Measurements from ENCODE around the gene TTN.
A peak's percentile ranks its signal among the peaks of the same experiment; 100 is the strongest.

Gene TTN

GRCh38 chr2:178800510-178800909, 6.7 kb downstream of the TTN start:
- DNase-seq (ENCODE audit: low read depth) = no peak
- H3K4me3 ChIP-seq (ENCODE audit: low read length) = no peak overlapping the region
- no peak for TF ChIP-seq CTCF (conservative IDR thresholded peaks at IDR 0.05; ENCODE audit: low read depth, low read length)

GRCh38 chr2:178799305-178799704, 7.9 kb downstream of the TTN start:
- no peak for DNase-seq (ENCODE audit: low read depth)
- TF ChIP-seq CTCF (conservative IDR thresholded peaks at IDR 0.05; ENCODE audit: low read depth, low read length) = no peak
- H3K4me3 ChIP-seq (ENCODE audit: low read length) = no peak overlapping the region

- no peak overlapping the region for H3K4me3 ChIP-seq (ENCODE audit: low read length)
- DNase-seq (ENCODE audit: low read depth) = peak; percentile 15
- TF ChIP-seq CTCF (conservative IDR thresholded peaks at IDR 0.05; ENCODE audit: low read depth, low read length) = peak; percentile 43
Measured at GRCh38 chr2:178796079-178796677, 11.0 kb downstream of the TTN start.

- no peak for TF ChIP-seq CTCF (conservative IDR thresholded peaks at IDR 0.05; ENCODE audit: low read depth, low read length)
- no peak for DNase-seq (ENCODE audit: low read depth)
- H3K4me3 ChIP-seq (ENCODE audit: low read length) = no peak overlapping the region
Measured at GRCh38 chr2:178787934-178788333, 19.3 kb downstream of the TTN start.

GRCh38 chr2:178787155-178787554, 20.1 kb downstream of the TTN start:
- H3K4me3 ChIP-seq (ENCODE audit: low read length) = no peak overlapping the region
- no peak for DNase-seq (ENCODE audit: low read depth)
- TF ChIP-seq CTCF (conservative IDR thresholded peaks at IDR 0.05; ENCODE audit: low read depth, low read length) = no peak

- no peak overlapping the region for H3K4me3 ChIP-seq (ENCODE audit: low read length)
- TF ChIP-seq CTCF (conservative IDR thresholded peaks at IDR 0.05; ENCODE audit: low read depth, low read length) = no peak
Measured at GRCh38 chr2:178783889-178784288, 23.3 kb downstream of the TTN start.

GRCh38 chr2:178782236-178782635, 25.0 kb downstream of the TTN start:
- no peak for DNase-seq (ENCODE audit: low read depth)
- H3K4me3 ChIP-seq (ENCODE audit: low read length) = no peak overlapping the region
- no peak for TF ChIP-seq CTCF (conservative IDR thresholded peaks at IDR 0.05; ENCODE audit: low read depth, low read length)

More at GRCh38 chr2:178783889-178784288, 23.3 kb downstream of the TTN start:
- no peak for DNase-seq (ENCODE audit: low read depth)
